ENCODE data around the gene SMARCAL1.

DNA sequence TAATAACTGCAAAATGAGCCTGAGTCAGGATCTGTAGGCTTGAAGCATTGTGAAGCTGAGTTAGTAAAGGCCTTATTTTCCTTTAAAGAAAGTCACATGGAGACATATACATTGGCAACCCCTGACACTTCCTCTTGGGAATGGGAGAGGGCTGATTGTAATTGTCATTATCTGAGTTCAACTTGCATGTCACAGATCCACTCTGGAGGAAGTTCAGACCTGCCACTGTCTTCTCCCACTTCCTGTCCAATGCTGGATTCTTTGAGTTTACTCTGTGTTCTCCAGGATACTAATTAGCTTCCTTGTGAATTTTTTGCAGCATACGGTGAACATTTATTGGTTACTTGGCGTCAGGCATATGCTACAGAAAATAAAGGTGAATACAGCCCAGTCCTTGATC lies 34.1 kb downstream of the SMARCAL1 start:
- TF ChIP-seq, protein P1, sequence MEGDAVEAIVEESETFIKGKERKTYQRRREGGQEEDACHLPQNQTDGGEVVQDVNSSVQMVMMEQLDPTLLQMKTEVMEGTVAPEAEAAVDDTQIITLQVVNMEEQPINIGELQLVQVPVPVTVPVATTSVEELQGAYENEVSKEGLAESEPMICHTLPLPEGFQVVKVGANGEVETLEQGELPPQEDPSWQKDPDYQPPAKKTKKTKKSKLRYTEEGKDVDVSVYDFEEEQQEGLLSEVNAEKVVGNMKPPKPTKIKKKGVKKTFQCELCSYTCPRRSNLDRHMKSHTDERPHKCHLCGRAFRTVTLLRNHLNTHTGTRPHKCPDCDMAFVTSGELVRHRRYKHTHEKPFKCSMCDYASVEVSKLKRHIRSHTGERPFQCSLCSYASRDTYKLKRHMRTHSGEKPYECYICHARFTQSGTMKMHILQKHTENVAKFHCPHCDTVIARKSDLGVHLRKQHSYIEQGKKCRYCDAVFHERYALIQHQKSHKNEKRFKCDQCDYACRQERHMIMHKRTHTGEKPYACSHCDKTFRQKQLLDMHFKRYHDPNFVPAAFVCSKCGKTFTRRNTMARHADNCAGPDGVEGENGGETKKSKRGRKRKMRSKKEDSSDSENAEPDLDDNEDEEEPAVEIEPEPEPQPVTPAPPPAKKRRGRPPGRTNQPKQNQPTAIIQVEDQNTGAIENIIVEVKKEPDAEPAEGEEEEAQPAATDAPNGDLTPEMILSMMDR (IDR thresholded peaks at IDR 0.05; ENCODE audit: low read depth, low read length, missing input control): no peak
- TF ChIP-seq, protein P2, sequence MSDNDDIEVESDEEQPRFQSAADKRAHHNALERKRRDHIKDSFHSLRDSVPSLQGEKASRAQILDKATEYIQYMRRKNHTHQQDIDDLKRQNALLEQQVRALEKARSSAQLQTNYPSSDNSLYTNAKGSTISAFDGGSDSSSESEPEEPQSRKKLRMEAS (IDR thresholded peaks at IDR 0.05): no peak

Data from liver (tissue), 2 donors.